ENCODE measurements around the gene NLRP3. TPM values are rescaled to one million over a fixed set of nuclear protein-coding genes. Genes with fewer than 3 reads are reported as not detected.
"Not testable (repeated sequence)": the region's sequence is repeated elsewhere in the genome, so short reads cannot be mapped to it uniquely, and the experiment has no call there.

Gene NLRP3
- total RNA-seq, 1 donor from 2014 or later = 0.22 TPM

DNA sequence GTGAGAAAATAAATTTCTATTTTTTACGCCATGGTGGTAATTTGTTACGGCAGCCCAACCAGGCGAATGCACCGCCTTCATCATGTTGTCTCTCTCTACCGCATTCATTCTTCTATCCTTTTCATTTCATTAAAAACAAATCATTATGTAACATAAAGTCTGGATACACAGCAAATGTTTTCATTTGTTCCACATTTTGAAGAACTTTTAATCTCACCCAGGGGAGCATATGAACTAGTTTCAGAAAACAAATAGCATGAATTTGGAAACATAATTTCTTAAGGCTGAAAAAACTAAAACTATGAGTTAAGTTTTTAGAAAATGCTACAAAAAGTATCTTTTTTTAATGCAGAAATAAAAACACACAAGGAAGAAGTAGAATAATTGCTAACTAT is 53.2 kb downstream of the NLRP3 start:
- Mint-ChIP-seq H3K4me3 (no peak overlapping the region), H3K36me3 (no peaks in the 10 kb centered on the region), H3K27me3 (ENCODE audit: low read depth) (no peaks in the 10 kb centered on the region), H3K9me3 (no peaks in the 10 kb centered on the region), H3K4me1 (no peaks in the 10 kb centered on the region), H3K27ac (no peak overlapping the region)
- DNase-seq (ENCODE audit: low spot score in 2 of 2, unreplicated experiment in 2 of 2) = no peak
- TF ChIP-seq, protein P1, sequence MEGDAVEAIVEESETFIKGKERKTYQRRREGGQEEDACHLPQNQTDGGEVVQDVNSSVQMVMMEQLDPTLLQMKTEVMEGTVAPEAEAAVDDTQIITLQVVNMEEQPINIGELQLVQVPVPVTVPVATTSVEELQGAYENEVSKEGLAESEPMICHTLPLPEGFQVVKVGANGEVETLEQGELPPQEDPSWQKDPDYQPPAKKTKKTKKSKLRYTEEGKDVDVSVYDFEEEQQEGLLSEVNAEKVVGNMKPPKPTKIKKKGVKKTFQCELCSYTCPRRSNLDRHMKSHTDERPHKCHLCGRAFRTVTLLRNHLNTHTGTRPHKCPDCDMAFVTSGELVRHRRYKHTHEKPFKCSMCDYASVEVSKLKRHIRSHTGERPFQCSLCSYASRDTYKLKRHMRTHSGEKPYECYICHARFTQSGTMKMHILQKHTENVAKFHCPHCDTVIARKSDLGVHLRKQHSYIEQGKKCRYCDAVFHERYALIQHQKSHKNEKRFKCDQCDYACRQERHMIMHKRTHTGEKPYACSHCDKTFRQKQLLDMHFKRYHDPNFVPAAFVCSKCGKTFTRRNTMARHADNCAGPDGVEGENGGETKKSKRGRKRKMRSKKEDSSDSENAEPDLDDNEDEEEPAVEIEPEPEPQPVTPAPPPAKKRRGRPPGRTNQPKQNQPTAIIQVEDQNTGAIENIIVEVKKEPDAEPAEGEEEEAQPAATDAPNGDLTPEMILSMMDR (IDR thresholded peaks at IDR 0.05; ENCODE audit: unreplicated experiment) = no peak

- not testable (repeated sequence) for H3K36me3 Mint-ChIP-seq; H3K4me1 Mint-ChIP-seq; H3K27ac Mint-ChIP-seq; H3K4me3 Mint-ChIP-seq; DNase-seq (ENCODE audit: low spot score in 2 of 2, unreplicated experiment in 2 of 2); H3K27me3 Mint-ChIP-seq (ENCODE audit: low read depth)
- peaks cover 15% of the 10 kb centered on the region for H3K9me3 Mint-ChIP-seq
Observed at GRCh38 chr1:247470942-247471429, 55.0 kb downstream of the NLRP3 start.

DNA sequence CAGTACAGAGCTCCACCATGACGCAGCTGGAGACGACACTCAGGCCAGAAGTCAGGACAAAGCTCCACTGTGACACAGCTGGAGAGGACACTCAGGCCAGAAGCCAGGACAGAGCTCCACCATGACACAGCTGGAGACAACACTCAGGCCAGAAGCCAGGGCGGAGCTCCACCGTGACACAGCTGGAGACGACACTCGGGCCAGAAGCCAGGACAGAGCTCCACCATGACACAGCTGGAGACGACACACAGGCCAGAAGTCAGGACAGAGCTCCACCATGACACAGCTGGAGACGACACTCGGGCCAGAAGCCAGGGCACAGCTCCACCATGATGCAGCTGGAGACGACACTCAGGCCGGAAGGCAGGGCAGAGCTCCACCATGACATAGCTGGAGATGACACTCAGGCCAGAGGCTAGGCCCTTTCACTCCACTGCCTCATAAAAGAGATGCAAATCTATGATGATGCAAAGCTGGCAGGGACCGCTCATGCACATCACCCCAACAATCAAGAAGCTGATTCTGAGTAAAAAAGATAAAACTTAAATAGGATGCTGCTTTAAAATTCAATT is 55.6 kb downstream of the NLRP3 start:
- Mint-ChIP-seq H3K27ac (no peak overlapping the region), H3K9me3 (peaks cover 15% of the 10 kb centered on the region), H3K36me3 (no peaks in the 10 kb centered on the region), H3K4me3 (no peak overlapping the region), H3K27me3 (ENCODE audit: low read depth) (no peaks in the 10 kb centered on the region), H3K4me1 (no peaks in the 10 kb centered on the region)
- DNase-seq (ENCODE audit: low spot score in 2 of 2, unreplicated experiment in 2 of 2) = no peak
- TF ChIP-seq, protein P1 (IDR thresholded peaks at IDR 0.05; ENCODE audit: unreplicated experiment) = no peak

DNA sequence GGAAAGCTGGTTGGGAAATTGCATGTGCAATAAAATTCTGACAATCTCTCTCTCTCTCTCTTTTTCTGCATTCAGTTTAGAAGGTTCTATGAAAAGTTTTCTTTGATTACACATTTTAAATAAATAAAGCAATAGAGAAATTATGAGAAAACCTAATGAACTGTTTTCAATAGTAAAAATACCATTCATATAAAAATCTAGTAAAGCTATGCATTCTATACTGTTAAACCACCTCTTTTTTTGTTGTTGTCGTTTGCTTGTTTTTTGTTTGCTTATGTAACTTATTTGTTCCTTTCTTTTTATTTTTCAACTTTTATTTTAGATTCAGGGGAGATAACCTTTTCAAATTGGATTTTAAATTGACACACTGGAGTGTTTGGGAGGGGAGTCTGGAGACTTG is 56.1 kb downstream of the NLRP3 start:
- H3K4me1 Mint-ChIP-seq = no peaks in the 10 kb centered on the region
- TF ChIP-seq, protein P1 (IDR thresholded peaks at IDR 0.05; ENCODE audit: unreplicated experiment) = no peak
- no peaks in the 10 kb centered on the region for H3K36me3 Mint-ChIP-seq
- no peak overlapping the region for H3K4me3 Mint-ChIP-seq
- DNase-seq (ENCODE audit: low spot score in 2 of 2, unreplicated experiment in 2 of 2) = no peak
- no peaks in the 10 kb centered on the region for H3K27me3 Mint-ChIP-seq (ENCODE audit: low read depth)
- no peak overlapping the region for H3K27ac Mint-ChIP-seq
- peaks cover 15% of the 10 kb centered on the region for H3K9me3 Mint-ChIP-seq

DNA sequence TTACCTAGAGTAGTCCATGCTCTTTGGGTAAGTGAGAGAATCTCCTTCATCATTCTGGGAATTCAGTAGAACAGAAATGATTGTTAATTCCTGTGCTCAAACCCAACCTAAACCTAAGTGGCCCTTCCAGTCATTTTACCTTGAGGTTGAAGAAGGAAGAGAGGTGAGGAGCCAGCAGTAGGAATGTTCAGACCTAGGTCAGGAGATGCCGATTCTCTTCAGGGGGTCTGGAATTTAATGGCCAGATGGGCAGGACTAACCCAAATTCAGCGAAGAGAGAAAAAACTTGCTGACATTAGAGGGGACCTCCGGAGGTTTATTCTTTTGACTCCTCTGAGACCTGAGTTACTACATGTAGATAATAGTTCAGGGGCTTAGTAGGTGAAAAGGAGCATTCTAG is 58.4 kb downstream of the NLRP3 start:
- Mint-ChIP-seq H3K9me3 (peaks cover 15% of the 10 kb centered on the region), H3K36me3 (no peaks in the 10 kb centered on the region), H3K27ac (no peak overlapping the region), H3K4me1 (no peaks in the 10 kb centered on the region), H3K27me3 (ENCODE audit: low read depth) (no peaks in the 10 kb centered on the region), H3K4me3 (no peak overlapping the region)
- TF ChIP-seq, protein P1 (IDR thresholded peaks at IDR 0.05; ENCODE audit: unreplicated experiment) = no peak
- DNase-seq (ENCODE audit: low spot score in 2 of 2, unreplicated experiment in 2 of 2) = no peak

GRCh38 chr1:247475793-247476192 is 59.8 kb downstream of the NLRP3 start:
- Mint-ChIP-seq H3K4me3 (no peak overlapping the region), H3K4me1 (no peaks in the 10 kb centered on the region), H3K9me3 (peaks cover 15% of the 10 kb centered on the region), H3K36me3 (no peaks in the 10 kb centered on the region), H3K27ac (no peak overlapping the region), H3K27me3 (ENCODE audit: low read depth) (no peaks in the 10 kb centered on the region)
- TF ChIP-seq, protein P1 (IDR thresholded peaks at IDR 0.05; ENCODE audit: unreplicated experiment) = no peak
- DNase-seq (ENCODE audit: low spot score in 2 of 2, unreplicated experiment in 2 of 2) = no peak

DNA sequence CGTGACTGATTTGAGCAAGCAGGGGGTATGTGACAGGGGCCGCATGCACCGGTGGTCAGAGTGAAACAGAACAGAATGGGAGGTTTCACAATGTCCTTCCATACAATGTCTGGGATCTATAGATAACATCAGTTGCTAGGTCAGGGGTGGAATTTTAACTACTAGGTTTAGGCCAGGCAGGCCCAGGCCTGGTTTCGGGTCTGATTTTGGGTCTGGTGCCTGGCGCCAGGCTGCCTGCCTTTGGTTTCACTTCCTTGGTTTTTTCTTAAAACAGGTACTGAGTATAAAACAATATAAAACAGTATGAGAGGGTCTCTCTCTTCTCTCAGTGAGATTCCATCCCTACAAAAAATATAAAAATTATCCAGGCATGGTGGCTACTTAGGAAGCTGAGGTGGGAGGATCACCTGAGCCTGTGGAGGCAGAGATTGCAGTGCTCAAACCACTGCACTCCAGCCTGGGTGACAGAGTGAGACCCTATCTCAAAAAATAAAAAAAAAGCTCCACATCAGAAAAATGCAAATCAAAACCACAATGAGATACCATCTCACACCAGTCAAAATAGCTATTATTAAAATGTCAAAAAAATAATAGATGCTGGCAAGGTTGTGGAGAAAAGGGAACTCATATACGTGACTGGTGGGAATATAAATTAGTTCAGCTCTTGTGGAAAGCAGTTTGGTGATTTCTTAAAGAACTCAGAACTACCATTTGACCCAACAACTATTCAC is 60.5 kb downstream of the NLRP3 start:
- H3K4me3 Mint-ChIP-seq; H3K36me3 Mint-ChIP-seq; H3K4me1 Mint-ChIP-seq; H3K27me3 Mint-ChIP-seq (ENCODE audit: low read depth); DNase-seq (ENCODE audit: low spot score in 2 of 2, unreplicated experiment in 2 of 2); H3K27ac Mint-ChIP-seq: not testable (repeated sequence)
- H3K9me3 Mint-ChIP-seq = peaks cover 15% of the 10 kb centered on the region

Data from mesothelial cell of epicardium (in vitro differentiated cells).